Smooth muscle cell (in vitro differentiated cells): ENCODE measurements around the gene IL4. TPM values are rescaled to one million over a fixed set of nuclear protein-coding genes. Genes with fewer than 3 reads are reported as not detected.
A peak's percentile ranks its signal among the peaks of the same experiment; 100 is the strongest.

Experiments used
- DNase-seq: peaks from one replicate; lab custom pipeline; 2025; ENCODE audit not compliant: unreplicated experiment; lab: John Stamatoyannopoulos, UW
- H2AFZ ChIP-seq: fragments of 200-600 bp; sonication (generic); 2 replicates; pipeline ENCODE4 v1.6.0; 2016; ENCODE audit warnings: antibody characterized with exemption, low read depth, mild to moderate bottlenecking
- H3F3A ChIP-seq: fragments of 200-600 bp; sonication (generic); 2 replicates; pipeline ENCODE4 v1.6.0; 2017; ENCODE audit warnings: antibody characterized with exemption, low read depth
- H3K27ac ChIP-seq: fragments of 200-600 bp; sonication (generic); 2 replicates; pipeline ENCODE4 v1.5.1; 2016; ENCODE audit warnings: low read depth, mild to moderate bottlenecking
- H3K27me3 ChIP-seq: fragments of 200-600 bp; sonication (generic); 2 replicates; pipeline ENCODE4 v1.6.1; 2016; ENCODE audit warnings: low read depth, mild to moderate bottlenecking
- H3K36me3 ChIP-seq: fragments of 200-600 bp; sonication (generic); 2 replicates; pipeline ENCODE4 v1.5.1; 2016; ENCODE audit warnings: low read depth
- H3K4me1 ChIP-seq: fragments of 200-600 bp; sonication (generic); 2 replicates; pipeline ENCODE4 v1.5.1; 2016; ENCODE audit warnings: low read depth
- H3K4me2 ChIP-seq: fragments of 200-600 bp; sonication (generic); 2 replicates; pipeline ENCODE4 v1.6.0; 2016; ENCODE audit warnings: mild to moderate bottlenecking
- H3K4me3 ChIP-seq: fragments of 200-600 bp; sonication (generic); 2 replicates; pipeline ENCODE4 v1.5.1; 2016; ENCODE audit warnings: mild to moderate bottlenecking
- H3K79me2 ChIP-seq: fragments of 200-600 bp; sonication (generic); 2 replicates; pipeline ENCODE4 v1.6.0; 2016; ENCODE audit warnings: low read depth, mild to moderate bottlenecking
- H3K9ac ChIP-seq: fragments of 200-600 bp; sonication (generic); 2 replicates; pipeline ENCODE4 v1.6.0; 2016; ENCODE audit warnings: low read depth
- H3K9me3 ChIP-seq: fragments of 200-600 bp; sonication (generic); replicated peaks from 2 replicates; pipeline ENCODE4 v1.5.1; 2016; ENCODE audit warnings: low read depth
- H4K20me1 ChIP-seq: fragments of 200-600 bp; sonication (generic); 2 replicates; pipeline ENCODE4 v1.6.0; 2016; ENCODE audit warnings: low read depth
- CTCF ChIP-seq: fragments of 200-600 bp; sonication (generic); IDR thresholded peaks from 2 replicates; pipeline ENCODE4 v1.5.1; 2017; ENCODE audit warnings: borderline replicate concordance, mild to moderate bottlenecking, antibody characterized with exemption; ENCODE audit not compliant: insufficient read depth, poor library complexity, severe bottlenecking
- WGBS: methylation state at CpG from one replicate; pipeline ENCODE4 v1.1.7; 2016; ENCODE audit warnings: low lambda C conversion rate; 5-methylcytosine and 5-hydroxymethylcytosine counted together
- polyA plus RNA-seq: library from polyadenylated mRNA; unstranded; fragments of >200 nt; fragmentation: Nextera tagmentation; extraction: Ambion mirVana; gene quantifications from 2 replicates; pipeline ENCODE4 v1.2.1, GENCODE V29; 2016
- total RNA-seq: library from RNA; depleted of rRNA; stranded (reverse); fragments of >200 nt; gene quantifications from 2 replicates; pipeline ENCODE4 v1.2.3, GENCODE V29; 2014

The IL4 gene
- total RNA-seq (not detected in 2 replicates), polyA plus RNA-seq (not detected in 2 replicates)

GRCh38 chr5:132673939-132674630 lies at the start of gene IL4:
IL4 (plus strand) TSS chr5:132673989; CDS start chr5:132674051, 62 bp downstream.
- Histone ChIP-seq H3K4me1 (peaks cover 6% of the 10 kb centered on the region), H3K27me3 (no peaks in the 10 kb centered on the region), H3F3A (no peaks in the 10 kb centered on the region), H3K9me3 (no peaks in the 10 kb centered on the region), H3K36me3 (no peaks in the 10 kb centered on the region), H3K27ac (peak within 1 kb of the TSS; percentile 89), H3K79me2 (no peaks in the 10 kb centered on the region), H3K4me3 (no peak within 1 kb of the TSS), H3K4me2 (peak within 1 kb of the TSS; percentile 77), H4K20me1 (no peaks in the 10 kb centered on the region), H2AFZ (peak within 1 kb of the TSS; percentile 58), H3K9ac (peak within 1 kb of the TSS; percentile 70)
- WGBS, result 84% methylated on average over 14 of the region's 14 CpGs
- TF ChIP-seq CTCF, result no peak
- DNase-seq, result no peak

GRCh38 chr5:132627470-132627869 lies 46.3 kb upstream of the IL4 start:
- Histone ChIP-seq H4K20me1 (no peaks in the 10 kb centered on the region), H2AFZ (no peak overlapping the region), H3K4me1 (no peaks in the 10 kb centered on the region), H3K4me2 (no peak overlapping the region), H3K9me3 (no peaks in the 10 kb centered on the region), H3K4me3 (no peak overlapping the region), H3K9ac (no peak overlapping the region), H3K27me3 (no peaks in the 10 kb centered on the region), H3K36me3 (no peaks in the 10 kb centered on the region), H3K27ac (no peak overlapping the region), H3F3A (no peaks in the 10 kb centered on the region), H3K79me2 (no peaks in the 10 kb centered on the region)
- no peak for TF ChIP-seq CTCF
- no peak for DNase-seq
- 90% methylated on average over 2 of the region's 2 CpGs for WGBS

GRCh38 chr5:132628814-132629213 lies 45.0 kb upstream of the IL4 start:
- DNase-seq, result no peak
- Histone ChIP-seq H3F3A (no peaks in the 10 kb centered on the region), H3K4me1 (no peaks in the 10 kb centered on the region), H4K20me1 (no peaks in the 10 kb centered on the region), H2AFZ (no peak overlapping the region), H3K9me3 (no peaks in the 10 kb centered on the region), H3K79me2 (no peaks in the 10 kb centered on the region), H3K4me3 (no peak overlapping the region), H3K27me3 (no peaks in the 10 kb centered on the region), H3K9ac (no peak overlapping the region), H3K27ac (no peak overlapping the region), H3K36me3 (no peaks in the 10 kb centered on the region), H3K4me2 (no peak overlapping the region)
- WGBS, result 93% methylated on average over 2 of the region's 2 CpGs
- TF ChIP-seq CTCF, result no peak
